Neural progenitor cell (in vitro differentiated cells): ENCODE results near the gene MYO1C. TPM values are rescaled to one million over a fixed set of nuclear protein-coding genes. Genes with fewer than 3 reads are reported as not detected.

ENCODE experiments used
- DNase-seq: peaks from one replicate; pipeline ENCODE4 v3.0.0-alpha.2; 2016; ENCODE audit warnings: low spot score
- H2AFZ ChIP-seq: fragments of 200-600 bp; sonication (generic); replicated peaks from 2 replicates; pipeline ENCODE4 v1.6.1; 2016; ENCODE audit warnings: antibody characterized with exemption
- H3F3A ChIP-seq: fragments of 200-600 bp; sonication (generic); 2 replicates; pipeline ENCODE4 v1.6.1; 2016; ENCODE audit warnings: antibody characterized with exemption, low read depth
- H3K27ac ChIP-seq: fragments of 200-600 bp; sonication (generic); 2 replicates; pipeline ENCODE4 v1.5.1; 2016; ENCODE audit warnings: mild to moderate bottlenecking
- H3K27me3 ChIP-seq: fragments of 200-600 bp; sonication (generic); 2 replicates; pipeline ENCODE4 v1.6.1; 2016; ENCODE audit warnings: mild to moderate bottlenecking, moderate library complexity
- H3K36me3 ChIP-seq: fragments of 200-600 bp; sonication (generic); 2 replicates; pipeline ENCODE4 v1.5.1; 2016
- H3K4me1 ChIP-seq: fragments of 200-600 bp; sonication (generic); 2 replicates; pipeline ENCODE4 v1.6.1; 2016; ENCODE audit warnings: mixed run types
- H3K4me2 ChIP-seq: fragments of 200-600 bp; sonication (generic); 2 replicates; pipeline ENCODE4 v1.6.1; 2016
- H3K4me3 ChIP-seq: fragments of 200-600 bp; sonication (generic); 2 replicates; pipeline ENCODE4 v1.5.1; 2016
- H3K79me2 ChIP-seq: fragments of 200-600 bp; sonication (generic); 2 replicates; pipeline ENCODE4 v1.6.1; 2016; ENCODE audit warnings: low read depth
- H3K9ac ChIP-seq: fragments of 200-600 bp; sonication (generic); 2 replicates; pipeline ENCODE4 v1.6.1; 2016
- H3K9me3 ChIP-seq: fragments of 200-600 bp; sonication (generic); 2 replicates; pipeline ENCODE4 v1.5.1; 2016; ENCODE audit warnings: low read depth
- H4K20me1 ChIP-seq: fragments of 200-600 bp; sonication (generic); 2 replicates; pipeline ENCODE4 v1.6.1; 2016; ENCODE audit warnings: low read depth
- H3K27ac Mint-ChIP-seq: 3 replicates; pipeline ENCODE4 v1.8.0; 2021; ENCODE audit warnings: mixed read lengths
- H3K27me3 Mint-ChIP-seq: 2 replicates; pipeline ENCODE4 v1.8.0; 2022; ENCODE audit warnings: low read depth, mild to moderate bottlenecking, inconsistent platforms, moderate library complexity, mixed read lengths; ENCODE audit not compliant: insufficient read depth
- H3K36me3 Mint-ChIP-seq: 3 replicates; pipeline ENCODE4 v1.8.0; 2021; ENCODE audit warnings: mixed read lengths
- H3K4me1 Mint-ChIP-seq: 3 replicates; pipeline ENCODE4 v1.8.0; 2021; ENCODE audit warnings: mixed read lengths
- H3K4me3 Mint-ChIP-seq: 3 replicates; pipeline ENCODE4 v1.8.0; 2021; ENCODE audit warnings: mild to moderate bottlenecking, moderate library complexity, mixed read lengths
- H3K9me3 Mint-ChIP-seq: 3 replicates; pipeline ENCODE4 v1.8.0; 2020; ENCODE audit warnings: mixed read lengths
- CTCF ChIP-seq: fragments of 200-600 bp; sonication (generic); IDR thresholded peaks from 2 replicates; pipeline ENCODE4 v1.5.1; 2017; ENCODE audit warnings: antibody characterized with exemption, mild to moderate bottlenecking
- EZH2 ChIP-seq: fragments of 200-600 bp; sonication (generic); IDR thresholded peaks from 2 replicates; pipeline ENCODE4 v1.6.1; 2017; ENCODE audit warnings: antibody characterized with exemption, mild to moderate bottlenecking, moderate library complexity
- EZH2phosphoT487 ChIP-seq: fragments of 200-600 bp; sonication (generic); IDR thresholded peaks from 2 replicates; pipeline ENCODE4 v1.6.1; 2017; ENCODE audit warnings: antibody characterized with exemption
- total RNA-seq: library from RNA; depleted of rRNA; stranded (reverse); fragments of >200 nt; gene quantifications from 2 replicates; pipeline ENCODE4 v1.2.3, GENCODE V29; 2015; ENCODE audit warnings: low replicate concordance

Gene MYO1C
- total RNA-seq, 1 donor from 2014 or later = 28.7 TPM

- Histone ChIP-seq H3K36me3 (no peaks in the 10 kb centered on the region), H3K4me2 (no peak overlapping the region), H3K27ac (no peak overlapping the region), H3F3A (no peaks in the 10 kb centered on the region), H3K4me3 (no peak overlapping the region), H3K27me3 (no peaks in the 10 kb centered on the region), H3K9me3 (no peaks in the 10 kb centered on the region), H2AFZ (no peak overlapping the region), H4K20me1 (no peaks in the 10 kb centered on the region), H3K4me1 (no peaks in the 10 kb centered on the region), H3K9ac (no peak overlapping the region), H3K79me2 (no peaks in the 10 kb centered on the region)
- Mint-ChIP-seq H3K36me3 (no peaks in the 10 kb centered on the region), H3K4me3 (no peak overlapping the region), H3K27ac (no peak overlapping the region), H3K9me3 (no peaks in the 10 kb centered on the region), H3K27me3 (peaks cover 6% of the 10 kb centered on the region), H3K4me1 (peaks cover 8% of the 10 kb centered on the region)
- TF ChIP-seq EZH2 (no peak), EZH2phosphoT487 (no peak), CTCF (no peak)
- DNase-seq = no peak
Measured at GRCh38 chr17:1498233-1498632, 5.7 kb upstream of the MYO1C start.

GRCh38 chr17:1497831-1498230 lies 5.3 kb upstream of the MYO1C start:
- H3K36me3 Mint-ChIP-seq = no peaks in the 10 kb centered on the region
- no peaks in the 10 kb centered on the region for H3K9me3 Mint-ChIP-seq
- H2AFZ ChIP-seq = no peak overlapping the region
- DNase-seq = no peak
- H3K27me3 ChIP-seq = no peaks in the 10 kb centered on the region
- peaks cover 6% of the 10 kb centered on the region for H3K27me3 Mint-ChIP-seq
- no peak overlapping the region for H3K9ac ChIP-seq
- no peak for TF ChIP-seq EZH2phosphoT487
- TF ChIP-seq EZH2 = no peak
- TF ChIP-seq CTCF = no peak
- H3K27ac Mint-ChIP-seq = no peak overlapping the region
- no peak overlapping the region for H3K4me2 ChIP-seq
- H3K9me3 ChIP-seq = no peaks in the 10 kb centered on the region
- no peaks in the 10 kb centered on the region for H3K36me3 ChIP-seq
- no peaks in the 10 kb centered on the region for H4K20me1 ChIP-seq
- no peak overlapping the region for H3K27ac ChIP-seq
- H3K4me3 Mint-ChIP-seq = no peak overlapping the region
- H3K4me1 Mint-ChIP-seq = peaks cover 10% of the 10 kb centered on the region
- H3K79me2 ChIP-seq = no peaks in the 10 kb centered on the region
- H3K4me1 ChIP-seq = peaks cover 2% of the 10 kb centered on the region
- H3F3A ChIP-seq = no peaks in the 10 kb centered on the region
- H3K4me3 ChIP-seq = no peak overlapping the region

GRCh38 chr17:1496869-1497268 lies 4.4 kb upstream of the MYO1C start:
- Histone ChIP-seq H3F3A (peaks cover 6% of the 10 kb centered on the region), H4K20me1 (no peaks in the 10 kb centered on the region), H3K4me3 (no peak overlapping the region), H2AFZ (no peak overlapping the region), H3K36me3 (no peaks in the 10 kb centered on the region), H3K9me3 (no peaks in the 10 kb centered on the region), H3K4me2 (no peak overlapping the region), H3K4me1 (peaks cover 8% of the 10 kb centered on the region), H3K79me2 (no peaks in the 10 kb centered on the region), H3K9ac (no peak overlapping the region), H3K27ac (no peak overlapping the region), H3K27me3 (peaks cover 6% of the 10 kb centered on the region)
- no peak overlapping the region for H3K27ac Mint-ChIP-seq
- H3K36me3 Mint-ChIP-seq = no peaks in the 10 kb centered on the region
- no peaks in the 10 kb centered on the region for H3K9me3 Mint-ChIP-seq
- no peak overlapping the region for H3K4me3 Mint-ChIP-seq
- no peak for DNase-seq
- peaks cover 6% of the 10 kb centered on the region for H3K27me3 Mint-ChIP-seq
- TF ChIP-seq EZH2phosphoT487 (no peak), EZH2 (no peak)
- H3K4me1 Mint-ChIP-seq = peaks cover 14% of the 10 kb centered on the region

GRCh38 chr17:1495265-1495989 lies 2.9 kb upstream of the MYO1C start:
- Histone ChIP-seq H3K4me2 (no peak overlapping the region), H3K9ac (no peak overlapping the region), H3F3A (peaks cover 8% of the 10 kb centered on the region), H3K79me2 (peaks cover 5% of the 10 kb centered on the region), H4K20me1 (peaks cover 2% of the 10 kb centered on the region), H3K4me1 (peaks cover 8% of the 10 kb centered on the region), H3K9me3 (no peaks in the 10 kb centered on the region), H3K4me3 (no peak overlapping the region), H3K36me3 (no peaks in the 10 kb centered on the region), H2AFZ (no peak overlapping the region), H3K27me3 (peaks cover 7% of the 10 kb centered on the region), H3K27ac (no peak overlapping the region)
- DNase-seq = no peak
- Mint-ChIP-seq H3K36me3 (no peaks in the 10 kb centered on the region), H3K27me3 (peaks cover 6% of the 10 kb centered on the region), H3K27ac (no peak overlapping the region), H3K9me3 (no peaks in the 10 kb centered on the region), H3K4me3 (no peak overlapping the region), H3K4me1 (peaks cover 14% of the 10 kb centered on the region)
- TF ChIP-seq EZH2 (no peak), EZH2phosphoT487 (no peak), CTCF (no peak)
